ENCODE data around the gene BIRC7. TPM values are rescaled to one million over a fixed set of nuclear protein-coding genes. Genes with fewer than 3 reads are reported as not detected.

BIRC7 gene
- not detected for polyA plus RNA-seq

GRCh38 chr20:63235399-63235983 is at the start of gene BIRC7:
BIRC7 (plus strand) TSS chr20:63235905; CDS start chr20:63236097, 192 bp downstream.
- Mint-ChIP-seq H3K9me3 (no peaks in the 10 kb centered on the region), H3K27ac (no peak within 1 kb of the TSS), H3K36me3 (no peaks in the 10 kb centered on the region), H3K4me1 (no peaks in the 10 kb centered on the region), H3K27me3 (ENCODE audit: low read depth in 3 of 3) (peaks cover 0 to 10% (median 9%) of the 10 kb centered on the region in 3 donors), H3K4me3 (no peak within 1 kb of the TSS)
- no peak for DNase-seq

- Mint-ChIP-seq H3K9me3 (no peaks in the 10 kb centered on the region), H3K4me3 (no peak overlapping the region), H3K27me3 (ENCODE audit: low read depth in 3 of 3) (peaks cover 0 to 3% (median 1%) of the 10 kb centered on the region in 3 donors), H3K36me3 (no peaks in the 10 kb centered on the region), H3K4me1 (no peaks in the 10 kb centered on the region), H3K27ac (no peak overlapping the region)
- DNase-seq, result no peak
Measured at GRCh38 chr20:63186084-63186483, 49.6 kb upstream of the BIRC7 start.

GRCh38 chr20:63186528-63187316 is 49.0 kb upstream of the BIRC7 start:
- Mint-ChIP-seq H3K36me3 (no peaks in the 10 kb centered on the region), H3K4me1 (no peaks in the 10 kb centered on the region), H3K27ac (no peak overlapping the region), H3K4me3 (no peak overlapping the region), H3K9me3 (no peaks in the 10 kb centered on the region), H3K27me3 (ENCODE audit: low read depth in 3 of 3) (peaks cover 0 to 3% (median 1%) of the 10 kb centered on the region in 3 donors)
- no peak for DNase-seq

- Mint-ChIP-seq H3K4me1 (no peaks in the 10 kb centered on the region), H3K4me3 (no peak overlapping the region), H3K27me3 (ENCODE audit: low read depth in 3 of 3) (peaks cover 0 to 3% (median 1%) of the 10 kb centered on the region in 3 donors), H3K27ac (no peak overlapping the region), H3K9me3 (no peaks in the 10 kb centered on the region), H3K36me3 (no peaks in the 10 kb centered on the region)
- DNase-seq, result no peak
Measured at GRCh38 chr20:63187338-63188158, 48.2 kb upstream of the BIRC7 start.

- H3K9me3 Mint-ChIP-seq, result no peaks in the 10 kb centered on the region
- H3K4me3 Mint-ChIP-seq, result no peak overlapping the region
- H3K36me3 Mint-ChIP-seq, result no peaks in the 10 kb centered on the region
- peaks cover 0 to 3% (median 1%) of the 10 kb centered on the region in 3 donors for H3K27me3 Mint-ChIP-seq (ENCODE audit: low read depth in 3 of 3)
- H3K27ac Mint-ChIP-seq, result no peak overlapping the region
- no peaks in the 10 kb centered on the region for H3K4me1 Mint-ChIP-seq
- DNase-seq, result no peak
Measured at GRCh38 chr20:63188159-63188442, 47.6 kb upstream of the BIRC7 start.

GRCh38 chr20:63188641-63189321 is 46.9 kb upstream of the BIRC7 start:
- Mint-ChIP-seq H3K36me3 (no peaks in the 10 kb centered on the region), H3K27ac (no peak overlapping the region), H3K4me3 (no peak overlapping the region), H3K27me3 (ENCODE audit: low read depth in 3 of 3) (peaks cover 0 to 3% (median 0%) of the 10 kb centered on the region in 3 donors), H3K9me3 (no peaks in the 10 kb centered on the region), H3K4me1 (no peaks in the 10 kb centered on the region)
- DNase-seq, result no peak

GRCh38 chr20:63189322-63189642 is 46.4 kb upstream of the BIRC7 start:
- H3K4me1 Mint-ChIP-seq, result no peaks in the 10 kb centered on the region
- no peaks in the 10 kb centered on the region for H3K36me3 Mint-ChIP-seq
- H3K4me3 Mint-ChIP-seq, result no peak overlapping the region
- no peak for DNase-seq
- peaks cover 0 to 3% (median 0%) of the 10 kb centered on the region in 3 donors for H3K27me3 Mint-ChIP-seq (ENCODE audit: low read depth in 3 of 3)
- H3K27ac Mint-ChIP-seq, result no peak overlapping the region
- H3K9me3 Mint-ChIP-seq, result no peaks in the 10 kb centered on the region

- H3K9me3 Mint-ChIP-seq, result no peaks in the 10 kb centered on the region
- H3K27ac Mint-ChIP-seq, result no peak overlapping the region
- no peak overlapping the region for H3K4me3 Mint-ChIP-seq
- no peak for DNase-seq
- no peaks in the 10 kb centered on the region for H3K4me1 Mint-ChIP-seq
- peaks cover 0 to 3% (median under 1%) of the 10 kb centered on the region in 3 donors for H3K27me3 Mint-ChIP-seq (ENCODE audit: low read depth in 3 of 3)
- H3K36me3 Mint-ChIP-seq, result peaks cover 0 to 5% (median 0%) of the 10 kb centered on the region in 3 donors
Measured at GRCh38 chr20:63189846-63190559, 45.7 kb upstream of the BIRC7 start.

- no peak for DNase-seq
- Mint-ChIP-seq H3K27me3 (ENCODE audit: low read depth in 3 of 3) (peaks cover 0 to 3% (median 3%) of the 10 kb centered on the region in 3 donors), H3K9me3 (no peaks in the 10 kb centered on the region), H3K4me1 (peaks cover 0 to under 1% of the 10 kb centered on the region in 2 donors), H3K27ac (no peak overlapping the region), H3K4me3 (no peak overlapping the region), H3K36me3 (peaks cover 0 to 9% (median 0%) of the 10 kb centered on the region in 3 donors)
Measured at GRCh38 chr20:63190828-63191227, 44.9 kb upstream of the BIRC7 start.

GRCh38 chr20:63191400-63191799 is 44.3 kb upstream of the BIRC7 start:
- no peaks in the 10 kb centered on the region for H3K9me3 Mint-ChIP-seq

GRCh38 chr20:63192721-63193120 is 43.0 kb upstream of the BIRC7 start:
- Mint-ChIP-seq H3K4me3 (no peak overlapping the region), H3K9me3 (no peaks in the 10 kb centered on the region), H3K27ac (no peak overlapping the region), H3K4me1 (peaks cover 11 to 17% of the 10 kb centered on the region in 2 donors), H3K36me3 (peaks cover 0 to 9% (median 0%) of the 10 kb centered on the region in 3 donors), H3K27me3 (ENCODE audit: low read depth in 3 of 3) (peaks cover 0 to 3% (median 3%) of the 10 kb centered on the region in 3 donors)
- no peak for DNase-seq

More at GRCh38 chr20:63191400-63191799, 44.3 kb upstream of the BIRC7 start:
- DNase-seq, result no peak
- Mint-ChIP-seq H3K4me1 (peaks cover 2 to 6% of the 10 kb centered on the region in 2 donors), H3K4me3 (no peak overlapping the region), H3K27ac (no peak overlapping the region), H3K27me3 (ENCODE audit: low read depth in 3 of 3) (peaks cover 0 to 3% (median 3%) of the 10 kb centered on the region in 3 donors), H3K36me3 (peaks cover 0 to 9% (median 0%) of the 10 kb centered on the region in 3 donors)

- Mint-ChIP-seq H3K4me1 (peaks cover 18 to 31% of the 10 kb centered on the region in 2 donors), H3K36me3 (peaks cover 0 to 9% (median 0%) of the 10 kb centered on the region in 3 donors), H3K9me3 (no peaks in the 10 kb centered on the region), H3K4me3 (no peak overlapping the region), H3K27me3 (ENCODE audit: low read depth in 3 of 3) (peaks cover 0 to 3% (median 3%) of the 10 kb centered on the region in 3 donors), H3K27ac (no peak overlapping the region)
- DNase-seq, result no peak
Measured at GRCh38 chr20:63194007-63194796, 41.5 kb upstream of the BIRC7 start.

Data from immature natural killer cell (primary cell).